Gastroesophageal sphincter (tissue), 4 donors: ENCODE measurements around the gene CGNL1. TPM values are rescaled to one million over a fixed set of nuclear protein-coding genes. Genes with fewer than 3 reads are reported as not detected.

ENCODE experiments used
- ATAC-seq: fragments of 150-250 bp; one replicate; pipeline ENCODE4 v1.9.1; 2016; ENCODE audit warnings: mild to moderate bottlenecking, moderate library complexity
- H3K27ac ChIP-seq, 4 donors: fragments of 200-600 bp; sonication (generic) in 3 of 4; 1 replicate in 3 of 4; 2 replicates in 1 of 4; pipeline ENCODE4 v1.5.1; 2016 to 2019
- H3K27me3 ChIP-seq: fragments of 200-600 bp; sonication (generic); one replicate; pipeline ENCODE4 v1.5.1; 2019
- H3K36me3 ChIP-seq, 2 donors: fragments of 200-600 bp; sonication (generic); one replicate each; pipeline ENCODE4 v1.5.1; 2019; ENCODE audit warnings: control low read depth in 1 of 2
- H3K4me1 ChIP-seq, 3 donors: fragments of 200-600 bp; sonication (generic); 1 replicate in 2 of 3; 2 replicates in 1 of 3; pipeline ENCODE4 v1.5.1; 2016 to 2019; ENCODE audit warnings: control low read depth in 2 of 3
- H3K4me3 ChIP-seq, 2 donors: fragments of 200-600 bp; sonication (generic); one replicate each; pipeline ENCODE4 v1.5.1; 2019; ENCODE audit warnings: mild to moderate bottlenecking in 1 of 2, moderate library complexity in 1 of 2
- H3K9me3 ChIP-seq, 3 donors: fragments of 200-600 bp; sonication (generic); one replicate each; pipeline ENCODE4 v1.5.1; 2017 to 2019; ENCODE audit warnings: control low read depth in 2 of 3
- CTCF ChIP-seq, 4 experiments: fragments of 200-600 bp in 2 of 4; fragments of 450-650 bp in 2 of 4; sonication (generic) in 1 of 4; IDR thresholded peaks; one replicate each; pipeline ENCODE4 v1.5.1; 2017 to 2019; ENCODE audit warnings: antibody characterized with exemption in 4 of 4, mild to moderate bottlenecking in 2 of 4, moderate library complexity in 2 of 4
- EP300 ChIP-seq: sonication (generic); formaldehyde crosslinking; IDR thresholded peaks from one replicate; pipeline ENCODE4 v1.6.1; 2017; ENCODE audit warnings: antibody characterized with exemption, mild to moderate bottlenecking
- POLR2A ChIP-seq, 2 donors: fragments of 450-650 bp; IDR thresholded peaks; one replicate each; pipeline ENCODE4 v1.6.1; 2017; ENCODE audit warnings: antibody characterized with exemption in 2 of 2, mild to moderate bottlenecking in 2 of 2, moderate library complexity in 1 of 2
- POLR2AphosphoS5 ChIP-seq: sonication (generic); formaldehyde crosslinking; IDR thresholded peaks from one replicate; pipeline ENCODE4 v1.6.1; 2017; ENCODE audit warnings: antibody characterized with exemption
- WGBS, 2 donors: methylation state at CpG; one replicate each; pipeline ENCODE4 v1.1.5; 2018; ENCODE audit warnings: low coverage in 1 of 2; 5-methylcytosine and 5-hydroxymethylcytosine counted together
- total RNA-seq, 4 donors: library from RNA; depleted of rRNA; stranded (reverse); fragments of >200 nt; gene quantifications; one replicate each; pipeline ENCODE4 v1.1.0, GENCODE V29; 2016

CGNL1 gene
- total RNA-seq, 4 donors from 2014 or later, result 8.5 to 36.4 (median 16.7) TPM

- 82 to 83% methylated on average over 1 to 3 of the region's 4 CpGs for WGBS, 2 donors
- Histone ChIP-seq H3K27ac (no peak overlapping the region), H3K4me3 (no peak overlapping the region), H3K27me3 (no peaks in the 10 kb centered on the region), H3K9me3 (no peaks in the 10 kb centered on the region), H3K4me1 (peaks cover 0 to 9% (median 0%) of the 10 kb centered on the region in 3 donors), H3K36me3 (peaks cover 0 to 36% of the 10 kb centered on the region in 2 donors)
- no peak for TF ChIP-seq EP300
- no peak for TF ChIP-seq POLR2AphosphoS5
- no peak for TF ChIP-seq POLR2A (IDR thresholded peaks at IDR 0.05)
- TF ChIP-seq CTCF (IDR thresholded peaks at IDR 0.05), result no peak
- ATAC-seq, result no peak
Observed at GRCh38 chr15:57519806-57520205, 143.5 kb downstream of the CGNL1 start.

GRCh38 chr15:57521503-57521902 is 145.2 kb downstream of the CGNL1 start:
- H3K9me3 ChIP-seq, result no peaks in the 10 kb centered on the region
- 79 to 92% methylated on average over 1 to 2 of the region's 2 CpGs for WGBS, 2 donors

GRCh38 chr15:57522148-57522547 is 145.8 kb downstream of the CGNL1 start:
- no peak for ATAC-seq
- Histone ChIP-seq H3K4me1 (peaks cover 0 to 11% (median 0%) of the 10 kb centered on the region in 3 donors), H3K36me3 (peaks cover 0 to 34% of the 10 kb centered on the region in 2 donors), H3K27me3 (no peaks in the 10 kb centered on the region), H3K27ac (no peak overlapping the region), H3K9me3 (no peaks in the 10 kb centered on the region), H3K4me3 (no peak overlapping the region)
- 41 to 83% methylated on average over 3 to 9 of the region's 9 CpGs for WGBS, 2 donors
- TF ChIP-seq CTCF (IDR thresholded peaks at IDR 0.05) (no peak), POLR2A (IDR thresholded peaks at IDR 0.05) (no peak), EP300 (no peak), POLR2AphosphoS5 (no peak)

More at GRCh38 chr15:57521503-57521902, 145.2 kb downstream of the CGNL1 start:
- TF ChIP-seq POLR2AphosphoS5 (no peak), CTCF (IDR thresholded peaks at IDR 0.05) (no peak), POLR2A (IDR thresholded peaks at IDR 0.05) (no peak)
- Histone ChIP-seq H3K27ac (no peak overlapping the region), H3K27me3 (no peaks in the 10 kb centered on the region), H3K4me1 (peaks cover 0 to 9% (median 0%) of the 10 kb centered on the region in 3 donors), H3K36me3 (peaks cover 0 to 38% of the 10 kb centered on the region in 2 donors), H3K4me3 (no peak overlapping the region)
- ATAC-seq, result no peak

GRCh38 chr15:57525581-57525980 is 149.3 kb downstream of the CGNL1 start:
- no peak overlapping the region for H3K4me3 ChIP-seq
- H3K27me3 ChIP-seq, result no peaks in the 10 kb centered on the region
- peaks cover 0 to 15% (median 0%) of the 10 kb centered on the region in 3 donors for H3K4me1 ChIP-seq
- no peak overlapping the region for H3K27ac ChIP-seq
- ATAC-seq, result no peak
- H3K36me3 ChIP-seq, result peaks cover 0 to 9% of the 10 kb centered on the region in 2 donors
- WGBS, 2 donors, result 86 to 87% methylated on average over 2 of the region's 2 CpGs
- no peaks in the 10 kb centered on the region for H3K9me3 ChIP-seq
- TF ChIP-seq EP300, result no peak
- no peak for TF ChIP-seq POLR2A (IDR thresholded peaks at IDR 0.05)
- TF ChIP-seq CTCF (IDR thresholded peaks at IDR 0.05), result no peak
- no peak for TF ChIP-seq POLR2AphosphoS5

- Histone ChIP-seq H3K36me3 (peaks cover 0 to 9% of the 10 kb centered on the region in 2 donors), H3K4me3 (no peak overlapping the region), H3K9me3 (no peaks in the 10 kb centered on the region), H3K4me1 (peaks cover 0 to 15% (median 0%) of the 10 kb centered on the region in 3 donors), H3K27me3 (no peaks in the 10 kb centered on the region), H3K27ac (no peak overlapping the region)
- no peak for ATAC-seq
- TF ChIP-seq POLR2A (IDR thresholded peaks at IDR 0.05) (no peak), EP300 (no peak), CTCF (IDR thresholded peaks at IDR 0.05) (no peak), POLR2AphosphoS5 (no peak)
Observed at GRCh38 chr15:57526076-57526475, 149.8 kb downstream of the CGNL1 start.
